HG03520 (cell line): ENCODE results near the gene PPP2R5E.
"Not testable (repeated sequence)": the region's sequence is repeated elsewhere in the genome, so short reads cannot be mapped to it uniquely, and the experiment has no call there.

Experiments
- ATAC-seq: cut with Tn5 transposase; IDR thresholded peaks from one replicate; pipeline ENCODE4 v1.9.1; 2021; ENCODE audit warnings: mild to moderate bottlenecking, moderate library complexity; ENCODE audit not compliant: unreplicated experiment

The PPP2R5E gene

DNA sequence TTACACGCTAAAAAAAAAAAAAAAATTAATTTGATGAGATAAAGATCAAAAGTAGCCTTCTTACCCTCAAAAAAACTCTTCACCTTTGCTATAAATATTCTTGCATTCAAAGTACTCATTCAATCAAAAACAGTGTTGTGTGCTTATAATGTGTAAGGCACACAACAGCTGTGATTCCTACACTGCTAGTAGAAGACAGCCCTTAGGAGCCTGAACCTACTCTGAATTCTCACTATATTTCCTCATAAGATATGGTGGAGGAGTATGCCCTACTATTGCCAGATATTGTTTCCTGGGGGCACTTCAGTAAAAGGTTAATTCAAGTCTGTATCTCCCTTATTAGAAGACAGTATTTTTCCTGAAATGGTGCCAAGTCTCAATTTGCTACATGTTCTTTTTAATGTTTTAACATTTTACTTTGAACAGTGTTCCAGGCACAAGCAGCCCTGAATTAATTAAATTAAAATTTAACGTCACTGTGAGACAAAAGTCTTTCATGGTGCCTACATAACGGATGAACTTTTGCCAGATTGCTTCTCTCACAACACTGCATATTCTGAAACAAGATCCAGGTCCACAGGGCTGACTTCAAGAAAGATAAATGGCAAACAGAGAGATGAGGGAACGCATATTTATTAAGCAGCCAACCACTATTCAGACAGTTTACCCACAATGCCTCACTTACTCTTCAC, 19.3 kb downstream of the PPP2R5E start:
- ATAC-seq = no peak

DNA sequence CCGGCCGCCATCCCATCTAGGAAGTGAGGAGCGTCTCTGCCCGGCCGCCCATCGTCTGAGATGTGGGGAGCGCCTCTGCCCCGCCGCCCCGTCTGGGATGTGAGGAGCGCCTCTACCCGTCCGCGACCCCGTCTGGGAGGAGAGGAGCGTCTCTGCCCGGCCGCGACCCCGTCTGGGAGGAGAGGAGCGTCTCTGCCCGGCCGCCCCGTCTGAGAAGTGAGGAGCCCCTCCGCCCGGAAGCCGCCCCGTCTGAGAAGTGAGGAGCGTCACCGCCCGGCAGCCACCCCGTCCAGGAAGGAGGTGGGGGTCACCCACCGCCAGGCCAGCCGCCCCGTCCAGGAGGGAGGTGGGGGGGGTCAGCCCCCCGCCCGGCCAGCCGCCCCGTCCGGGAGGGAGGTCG, 20.7 kb downstream of the PPP2R5E start:
- not testable (repeated sequence) for ATAC-seq

DNA sequence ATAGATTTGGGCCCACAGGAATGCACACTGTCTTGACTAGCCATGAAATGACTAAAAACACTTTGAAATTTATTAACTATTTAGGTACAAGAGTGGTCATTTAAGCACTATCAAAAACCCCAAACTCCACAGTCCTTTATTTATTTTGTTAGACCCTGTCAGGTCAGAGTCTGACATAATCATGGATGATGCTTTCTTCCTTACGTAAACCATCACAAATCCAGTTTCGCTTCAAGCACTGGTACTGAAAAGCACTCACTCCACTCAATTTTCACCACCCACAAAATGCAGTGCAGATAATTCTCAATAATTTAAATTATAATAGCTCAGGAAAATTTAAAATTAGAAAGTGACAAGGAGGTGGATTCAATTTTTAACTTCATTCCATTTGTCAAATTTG, 25.8 kb downstream of the PPP2R5E start:
- no peak for ATAC-seq

DNA sequence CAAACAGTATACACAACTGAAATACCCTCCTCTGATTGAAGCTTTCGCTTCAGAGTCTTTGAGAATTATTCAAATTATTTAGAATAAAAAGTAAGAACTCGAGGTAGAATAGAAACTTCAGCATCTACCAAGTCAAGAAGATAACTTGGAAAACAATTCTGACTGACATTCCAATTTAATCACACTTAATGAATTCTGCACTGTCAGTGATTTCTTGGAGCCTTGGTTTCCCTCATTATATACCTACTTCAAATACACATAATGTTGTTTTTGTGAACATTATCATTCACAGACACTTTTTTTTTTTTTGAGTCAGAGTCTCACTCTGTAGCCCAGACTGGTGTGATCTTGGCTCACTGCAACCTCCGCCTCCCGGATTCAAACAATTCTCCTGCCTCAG, 27.9 kb downstream of the PPP2R5E start:
- ATAC-seq = no peak

DNA sequence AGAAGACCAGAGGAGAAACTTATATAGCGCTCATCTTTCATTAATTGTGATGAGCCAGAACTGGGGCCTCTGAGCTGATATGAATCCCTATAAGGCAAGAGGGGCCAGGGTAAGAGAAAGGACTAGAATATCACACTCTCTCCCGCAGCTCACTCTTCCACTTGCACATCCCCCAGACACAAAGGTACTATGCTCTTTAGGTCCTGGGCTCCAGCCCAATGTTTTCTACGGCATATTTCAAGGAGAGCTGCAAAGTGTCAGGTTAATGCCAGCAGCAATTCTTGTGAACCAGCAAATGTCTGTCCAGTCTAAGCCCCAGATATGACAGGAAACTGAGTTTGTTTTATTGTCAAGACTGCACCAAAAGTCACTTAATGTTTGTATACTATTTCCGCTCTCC, 29.4 kb downstream of the PPP2R5E start:
- no peak for ATAC-seq

- no peak for ATAC-seq
Measured at GRCh38 chr14:63512861-63513260, 30.3 kb downstream of the PPP2R5E start.

GRCh38 chr14:63510538-63510937, 32.6 kb downstream of the PPP2R5E start:
- ATAC-seq = peak; percentile 76

GRCh38 chr14:63508033-63508432, 35.1 kb downstream of the PPP2R5E start:
- no peak for ATAC-seq

- ATAC-seq = no peak
Measured at GRCh38 chr14:63504648-63505047, 38.5 kb downstream of the PPP2R5E start.

DNA sequence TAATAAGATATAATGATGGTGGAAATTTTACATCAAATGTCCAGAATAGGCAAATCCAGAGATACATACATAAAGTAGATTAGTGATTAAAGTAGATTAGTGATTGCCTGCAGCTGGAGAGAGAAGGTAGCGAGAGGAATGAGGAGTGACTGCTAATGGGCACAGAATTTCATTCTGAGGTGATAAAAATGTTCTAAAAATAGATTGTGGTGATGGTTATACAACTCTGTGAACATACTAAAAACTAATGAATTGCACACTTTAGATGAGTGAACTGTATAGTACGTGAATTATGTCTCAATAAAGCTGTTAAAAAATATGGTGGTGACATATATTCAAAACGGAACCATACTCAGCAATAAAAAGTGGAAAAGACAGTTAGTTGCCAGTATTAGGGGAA, 41.7 kb downstream of the PPP2R5E start:
- ATAC-seq = no peak

DNA sequence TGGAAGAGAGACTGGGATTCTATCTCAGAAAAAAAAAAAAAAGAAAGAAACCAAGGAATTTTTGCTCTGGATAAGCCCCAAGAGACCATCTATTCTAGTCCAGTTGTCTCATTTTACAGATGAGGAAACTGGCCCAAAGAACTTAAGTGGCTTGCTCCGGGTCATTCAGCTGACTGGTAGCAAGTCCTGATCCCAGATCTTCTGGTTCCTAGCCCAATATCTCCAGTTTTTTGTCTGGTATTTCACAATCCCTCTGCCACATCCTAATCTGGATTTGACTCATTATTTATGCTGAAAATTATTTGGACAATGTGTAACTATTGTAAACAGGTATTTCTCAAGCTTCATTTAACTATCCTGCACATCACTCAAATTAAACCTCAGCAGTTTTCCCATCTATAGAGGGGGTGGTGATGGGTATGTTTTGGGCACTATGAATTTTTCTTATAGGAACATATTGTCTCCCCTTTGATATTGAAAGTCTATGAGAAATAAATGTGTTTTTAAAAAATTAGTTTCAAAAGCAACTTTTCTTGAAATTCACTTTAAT, 43.4 kb downstream of the PPP2R5E start:
- ATAC-seq = no peak

GRCh38 chr14:63496837-63497400, 46.3 kb downstream of the PPP2R5E start:
- ATAC-seq = no peak

- no peak for ATAC-seq
Measured at GRCh38 chr14:63493246-63493645, 49.9 kb downstream of the PPP2R5E start.

- no peak for ATAC-seq
Measured at GRCh38 chr14:63492391-63492790, 50.8 kb downstream of the PPP2R5E start.

GRCh38 chr14:63487724-63488123, 55.5 kb downstream of the PPP2R5E start:
- ATAC-seq = no peak

DNA sequence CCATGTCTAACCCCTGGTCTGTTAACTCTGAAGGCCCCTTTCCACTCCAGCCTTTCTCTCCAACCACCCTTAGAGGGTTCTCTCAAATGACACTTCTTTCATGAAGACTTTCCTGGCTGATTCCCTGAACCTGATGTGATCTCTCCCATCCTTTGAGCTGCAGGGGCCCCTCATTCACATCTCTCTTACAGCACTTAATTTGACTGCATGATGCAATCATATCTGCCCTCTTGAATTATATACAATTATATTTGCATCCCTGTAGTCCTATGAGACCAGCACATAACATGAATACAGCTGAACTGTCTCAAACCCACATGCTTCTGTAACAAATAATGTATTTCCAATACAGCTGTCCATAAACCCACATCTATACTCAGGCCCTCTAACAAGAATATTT, 56.4 kb downstream of the PPP2R5E start:
- no peak for ATAC-seq

GRCh38 chr14:63483315-63483714, 59.9 kb downstream of the PPP2R5E start:
- ATAC-seq = no peak

- ATAC-seq = no peak
Measured at GRCh38 chr14:63480599-63480998, 62.6 kb downstream of the PPP2R5E start.

- ATAC-seq = peak; percentile 48
Measured at GRCh38 chr14:63478437-63478852, 64.7 kb downstream of the PPP2R5E start.

- peak; percentile 85 for ATAC-seq
Measured at GRCh38 chr14:63478010-63478409, 65.2 kb downstream of the PPP2R5E start.

DNA sequence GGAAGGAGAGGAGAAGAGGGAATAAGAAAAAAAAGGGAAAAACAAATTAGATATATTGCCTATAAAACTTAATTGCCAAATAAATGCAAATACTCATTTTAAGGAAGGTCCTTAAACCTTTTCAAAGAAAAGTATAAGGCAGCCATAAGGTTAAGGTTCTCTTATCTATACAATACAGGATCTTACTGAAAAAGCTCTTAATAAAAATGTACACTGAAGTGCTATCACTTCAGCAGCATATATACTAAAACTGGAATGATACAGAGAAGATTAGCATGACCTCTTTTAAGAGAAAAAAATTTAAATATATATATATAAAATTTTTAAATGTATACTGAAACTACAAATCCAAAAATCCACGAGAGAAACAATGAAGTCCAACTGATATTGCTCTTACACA, 65.6 kb downstream of the PPP2R5E start:
- ATAC-seq = no peak

GRCh38 chr14:63475761-63476160, 67.4 kb downstream of the PPP2R5E start:
- ATAC-seq = no peak

- no peak for ATAC-seq
Measured at GRCh38 chr14:63474844-63475243, 68.3 kb downstream of the PPP2R5E start.
